ENCODE results near the gene TNPO2.
A peak's percentile ranks its signal among the peaks of the same experiment; 100 is the strongest.
"Not testable (repeated sequence)": the region's sequence is repeated elsewhere in the genome, so short reads cannot be mapped to it uniquely, and the experiment has no call there.

TNPO2 gene

GRCh38 chr19:12736995-12737834, 13.5 kb upstream of the TNPO2 start, which contains the start of gene GET3:
Gene GET3 (plus strand): TSS chr19:12737497. CDS start chr19:12737506, 9 bp downstream.
- peak; percentile 67 for DNase-seq

- DNase-seq: no peak
Measured at GRCh38 chr19:12733369-12734214, 9.9 kb upstream of the TNPO2 start.

DNA sequence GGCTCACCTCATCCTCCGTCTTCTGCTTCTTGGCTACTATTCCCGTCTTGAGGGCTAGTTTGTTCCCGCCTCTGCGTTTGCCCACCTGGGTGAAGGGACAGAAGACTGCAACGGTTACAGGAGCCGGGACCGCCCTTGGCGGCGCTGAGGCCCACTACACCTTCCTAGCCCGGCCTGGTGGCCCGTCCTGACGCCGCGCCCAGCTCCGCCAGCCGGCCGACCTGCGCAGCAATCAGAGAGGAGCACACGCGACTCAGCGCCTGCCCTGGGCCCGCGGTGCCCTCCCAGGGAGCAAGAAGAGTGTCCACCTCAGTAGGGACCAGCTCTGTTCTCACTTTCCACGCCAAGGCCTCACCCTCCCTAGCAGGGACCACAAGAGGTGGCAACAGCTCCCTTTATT, 7.6 kb upstream of the TNPO2 start:
- DNase-seq: no peak

DNA sequence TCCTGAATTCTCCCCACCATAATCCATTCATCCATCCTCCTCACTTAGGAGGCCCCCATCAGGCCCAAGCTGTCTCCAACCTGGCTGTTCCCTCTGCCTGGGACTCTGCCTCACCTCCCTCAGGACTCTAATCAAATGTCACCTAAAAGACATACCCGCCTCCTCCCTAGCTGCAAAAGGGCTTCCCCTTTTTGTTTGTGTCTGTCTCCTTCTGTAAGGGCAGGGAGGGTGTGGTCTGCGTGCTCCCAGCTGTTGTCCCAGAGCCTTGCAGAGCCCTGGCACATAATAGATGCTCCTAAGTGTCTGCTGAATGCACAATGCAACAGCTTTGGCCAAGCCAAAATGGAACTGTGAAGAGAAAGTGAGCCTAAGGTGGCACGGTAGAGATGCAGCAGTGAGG, 6.3 kb upstream of the TNPO2 start:
- no peak for DNase-seq

- DNase-seq: no peak
Measured at GRCh38 chr19:12727745-12728433, 4.2 kb upstream of the TNPO2 start.

DNA sequence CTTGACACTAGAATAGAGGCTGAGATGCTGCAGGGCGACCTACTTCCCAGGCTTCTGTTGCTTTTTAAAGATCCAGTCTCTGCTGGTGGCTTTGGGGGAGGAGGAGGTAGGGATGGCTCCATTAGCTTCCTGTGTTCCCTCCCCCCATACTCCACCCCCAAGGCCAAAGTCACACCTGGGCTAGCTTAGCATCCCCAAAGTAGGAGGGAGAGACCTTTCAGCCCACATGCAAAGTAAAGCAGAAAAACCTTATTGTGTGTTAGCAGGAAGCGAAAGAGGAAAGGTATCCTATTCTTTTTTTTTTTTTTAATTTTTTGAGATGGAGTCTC, 3.2 kb upstream of the TNPO2 start:
- DNase-seq: no peak

DNA sequence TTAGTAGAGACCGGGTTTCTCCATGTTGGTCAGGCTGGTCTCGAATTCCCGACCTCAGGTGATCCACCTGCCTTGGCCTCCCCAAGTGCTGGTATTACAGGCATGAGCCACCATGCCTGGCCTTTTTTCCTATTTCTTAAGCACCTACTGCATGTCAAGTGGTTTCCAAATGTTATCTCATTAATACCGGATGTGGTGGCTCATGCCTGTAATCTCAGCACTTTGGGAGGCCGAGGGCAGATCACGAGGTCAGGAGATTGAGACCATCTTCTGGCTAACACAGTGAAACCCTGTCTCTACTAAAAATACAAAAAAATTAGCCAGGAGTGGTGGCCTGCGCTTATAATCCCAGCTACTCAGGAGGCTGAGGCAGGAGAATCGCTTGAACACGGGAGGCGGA, 1.9 kb upstream of the TNPO2 start:
- not testable (repeated sequence) for DNase-seq

- DNase-seq: no peak
Measured at GRCh38 chr19:12723381-12723640, 421 bp downstream of the TNPO2 start.

DNA sequence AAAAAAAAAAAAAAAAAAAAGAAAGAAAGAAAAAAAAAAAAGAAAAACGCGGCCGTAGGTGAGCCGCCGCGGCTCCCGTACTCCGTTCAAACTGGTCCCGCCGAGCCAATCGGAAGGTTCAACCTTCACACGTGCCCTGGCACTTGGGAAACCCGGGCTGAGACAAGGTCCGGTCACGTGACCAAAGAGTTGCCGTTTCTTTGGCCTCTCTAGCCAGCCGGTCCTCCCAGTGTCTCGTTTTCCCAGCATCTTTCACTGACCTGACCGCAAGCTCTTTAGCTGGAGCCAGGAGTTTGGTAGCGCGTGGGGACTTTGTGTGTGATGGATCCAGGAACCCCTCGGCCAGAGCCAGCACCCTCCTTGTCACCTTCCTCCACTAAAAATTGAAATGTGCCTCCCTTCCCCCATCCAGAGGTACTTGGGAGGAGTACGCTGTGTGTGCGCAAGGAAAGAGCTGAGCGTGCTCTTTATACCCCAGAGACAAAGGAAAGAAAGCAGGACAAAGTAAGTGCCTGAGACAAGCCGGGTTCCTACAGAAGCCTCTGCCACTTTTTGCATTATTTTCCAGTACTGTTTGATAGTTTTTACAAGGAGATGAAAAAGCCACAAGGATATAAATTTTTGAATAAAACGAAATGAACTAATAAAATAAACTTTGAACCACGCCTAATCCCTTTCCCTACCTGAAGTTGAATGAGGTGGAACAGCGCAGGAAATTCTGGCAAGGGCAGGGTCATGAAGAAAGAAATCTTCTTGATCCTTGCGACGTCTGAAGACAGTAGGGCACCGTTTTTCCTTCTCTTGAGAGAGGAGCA, 959 bp downstream of the TNPO2 start:
- DNase-seq: peak; percentile 87

DNA sequence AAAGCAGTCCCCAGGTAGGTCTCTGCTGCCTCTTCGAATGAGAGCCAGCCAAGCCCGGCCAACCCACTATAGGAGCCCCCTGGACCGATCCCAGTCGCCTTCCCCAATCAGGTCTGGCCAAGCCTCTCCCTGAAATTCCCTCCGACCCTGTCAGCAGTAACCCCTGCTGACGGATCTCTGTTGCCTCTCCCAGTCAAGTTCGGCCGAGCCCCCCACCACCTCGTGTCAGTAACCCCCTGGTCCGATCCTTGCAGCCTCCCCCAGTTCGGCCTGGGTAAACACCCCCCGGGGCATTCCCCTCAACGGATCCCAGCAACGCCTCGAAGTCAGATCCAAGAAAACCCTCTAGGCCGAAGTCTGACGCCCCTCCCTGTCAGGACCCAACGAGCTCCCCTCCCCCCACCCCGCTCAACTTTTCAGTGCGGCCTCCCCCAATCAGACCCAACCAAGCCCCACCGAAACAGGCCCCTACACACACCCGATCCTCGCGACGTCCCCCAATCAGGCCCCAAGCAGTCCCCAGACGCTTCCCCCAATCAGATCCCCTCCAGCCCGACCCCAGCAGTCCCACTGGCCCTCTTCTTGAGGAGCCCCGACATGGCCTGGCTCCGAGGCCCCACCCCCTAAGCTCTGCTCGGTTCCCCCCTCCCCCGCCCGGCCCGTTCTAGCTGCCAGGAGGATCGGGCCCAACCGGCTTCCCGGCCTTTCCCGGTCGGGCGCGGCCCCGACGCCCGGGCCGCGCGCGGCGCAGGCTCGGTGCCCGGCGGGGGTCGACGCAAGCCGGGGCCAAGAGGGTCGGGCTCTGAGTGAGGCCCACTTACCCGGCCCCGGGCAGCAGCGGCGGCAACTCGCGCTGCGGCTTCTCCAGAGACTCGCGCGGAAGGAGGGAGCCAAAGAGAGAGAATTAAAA, 1.8 kb downstream of the TNPO2 start:
- DNase-seq: peak; percentile 3

GRCh38 chr19:12720851-12721655, 2.7 kb downstream of the TNPO2 start:
- DNase-seq: peak; percentile 14

DNA sequence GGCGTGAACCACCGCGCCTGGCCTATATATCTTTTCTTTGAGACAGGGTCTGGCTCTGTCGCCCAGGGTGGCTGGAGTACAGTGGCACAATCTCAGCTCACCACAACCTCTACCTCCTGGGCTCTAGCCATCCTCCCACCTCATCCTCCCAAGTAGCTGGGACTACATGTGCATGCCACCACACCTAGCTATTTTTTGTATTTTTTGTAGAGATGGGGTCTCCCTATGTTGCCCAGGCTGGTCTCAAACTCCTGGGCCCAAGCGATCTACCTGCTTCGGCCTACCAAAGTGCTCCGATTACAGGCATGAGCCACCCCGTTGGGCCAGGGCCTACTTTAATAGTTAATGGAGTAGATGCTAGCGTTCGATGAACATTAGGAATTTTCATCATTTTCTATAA, 3.4 kb downstream of the TNPO2 start:
- DNase-seq: no peak

DNA sequence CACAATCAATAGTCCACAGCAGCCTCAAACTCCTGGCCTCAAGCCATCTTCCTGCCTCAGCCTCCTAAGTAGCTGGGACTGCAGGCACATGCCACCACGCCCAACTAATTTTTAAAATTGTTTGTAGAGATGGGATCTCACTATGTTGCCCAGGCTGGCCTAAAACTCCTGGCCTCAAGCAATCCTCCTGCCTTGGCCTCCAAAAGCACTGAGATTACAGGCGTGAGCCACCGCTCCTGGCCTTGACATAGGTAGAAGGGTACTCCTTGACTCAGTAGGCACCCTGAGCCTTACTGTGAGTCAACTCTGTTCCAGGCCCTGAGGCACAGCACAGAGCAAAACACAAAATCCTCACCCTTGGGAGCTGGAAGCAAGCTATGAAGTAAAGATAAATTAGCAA, 7.8 kb downstream of the TNPO2 start:
- no peak for DNase-seq

GRCh38 chr19:12715102-12715501, 8.6 kb downstream of the TNPO2 start:
- DNase-seq: no peak

DNA sequence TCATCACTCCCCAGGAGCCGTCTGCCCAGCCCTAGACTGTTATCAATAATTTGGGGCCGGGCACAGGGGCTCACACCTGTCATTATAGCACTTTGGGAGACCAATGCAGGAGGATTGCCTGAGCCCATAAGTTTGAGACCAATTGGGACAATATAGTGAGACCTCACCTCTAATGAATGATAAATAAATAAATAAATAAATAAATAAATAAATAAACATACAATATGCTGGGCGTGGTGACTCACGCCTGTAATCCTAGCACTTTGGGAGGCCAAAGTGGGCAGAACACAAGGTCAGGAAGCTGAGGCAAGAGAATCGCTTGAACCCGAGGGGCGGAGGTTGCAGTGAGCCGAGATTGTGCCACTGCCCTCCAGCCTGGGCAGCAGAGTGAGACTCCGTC, 10.4 kb downstream of the TNPO2 start:
- DNase-seq: not testable (repeated sequence)

DNA sequence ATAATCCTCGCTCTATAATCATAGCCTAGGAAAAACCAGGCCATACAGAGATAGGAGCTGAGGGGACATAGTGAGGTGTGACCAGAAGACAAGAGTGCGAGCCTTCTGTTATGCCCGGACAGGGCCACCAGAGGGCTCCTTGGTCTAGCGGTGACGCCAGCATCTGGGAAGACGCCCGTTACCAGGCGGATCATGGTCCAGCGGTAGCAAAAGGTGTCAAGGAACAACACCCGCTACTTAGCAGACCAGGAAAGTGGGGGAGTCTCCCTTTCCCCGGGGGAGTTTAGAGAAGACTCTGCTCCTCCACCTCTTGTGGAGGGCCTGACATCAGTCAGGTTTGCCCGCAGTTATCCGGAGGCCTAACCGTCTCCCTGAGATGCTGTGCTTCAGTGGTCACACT, 11.7 kb downstream of the TNPO2 start:
- DNase-seq: not testable (repeated sequence)

DNA sequence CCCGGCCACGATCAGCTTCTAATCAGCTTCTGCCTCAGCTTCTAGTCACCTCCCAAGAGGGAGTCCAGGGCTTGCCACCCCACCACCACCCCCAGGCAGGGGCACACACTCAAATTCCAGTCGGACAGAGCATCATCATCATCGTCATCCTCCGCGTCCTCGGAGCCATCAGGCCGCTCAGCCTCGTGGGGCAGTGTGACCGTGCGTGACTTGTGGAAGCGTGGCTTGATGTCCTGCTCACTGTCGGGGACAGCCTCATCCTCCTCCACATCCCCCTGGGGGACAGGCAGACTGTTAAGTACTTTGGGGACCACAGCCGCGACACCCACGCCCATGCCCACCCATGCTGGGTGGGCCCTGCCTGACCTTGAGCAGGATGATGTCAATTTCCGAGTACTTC, 12.5 kb downstream of the TNPO2 start:
- DNase-seq: no peak

DNA sequence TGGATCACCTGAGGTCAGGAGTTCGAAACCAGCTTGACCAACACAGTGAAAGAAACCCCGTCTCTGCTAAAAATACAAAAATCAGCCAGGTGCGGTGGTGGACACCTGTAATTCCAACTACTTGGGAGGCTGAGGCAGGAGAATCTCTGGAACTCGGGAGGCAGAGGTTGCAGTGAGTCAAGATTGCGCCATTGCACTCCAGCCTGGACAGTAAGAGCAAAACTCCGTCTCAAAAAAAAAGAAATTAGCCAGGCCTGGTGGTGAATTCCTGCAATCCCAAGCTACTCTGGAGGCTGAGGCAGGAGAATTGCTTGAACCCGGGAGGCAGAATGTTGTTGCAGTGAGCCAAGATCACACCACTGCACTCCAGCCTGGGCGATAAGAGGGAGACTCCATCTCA, 15.1 kb downstream of the TNPO2 start:
- DNase-seq: no peak

DNA sequence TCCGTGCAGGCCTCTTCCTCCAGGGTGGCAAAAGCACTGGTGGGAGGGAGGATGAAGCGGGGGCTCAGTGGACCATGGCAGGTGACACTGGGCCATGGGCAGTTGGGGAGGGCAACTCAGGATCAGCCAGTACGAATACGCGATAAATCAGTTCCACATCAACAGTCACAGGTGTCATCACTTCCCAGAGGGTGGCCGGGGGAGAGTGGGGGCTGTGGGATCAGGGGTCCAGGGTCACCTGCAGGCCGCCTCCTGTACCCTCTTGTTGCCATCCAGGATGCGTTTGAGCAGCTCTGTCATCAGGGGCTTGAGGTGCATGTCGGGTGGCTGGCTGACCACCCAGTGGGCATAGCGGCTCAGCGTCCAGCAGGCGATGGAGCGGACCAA, 17.4 kb downstream of the TNPO2 start:
- no peak for DNase-seq

DNA sequence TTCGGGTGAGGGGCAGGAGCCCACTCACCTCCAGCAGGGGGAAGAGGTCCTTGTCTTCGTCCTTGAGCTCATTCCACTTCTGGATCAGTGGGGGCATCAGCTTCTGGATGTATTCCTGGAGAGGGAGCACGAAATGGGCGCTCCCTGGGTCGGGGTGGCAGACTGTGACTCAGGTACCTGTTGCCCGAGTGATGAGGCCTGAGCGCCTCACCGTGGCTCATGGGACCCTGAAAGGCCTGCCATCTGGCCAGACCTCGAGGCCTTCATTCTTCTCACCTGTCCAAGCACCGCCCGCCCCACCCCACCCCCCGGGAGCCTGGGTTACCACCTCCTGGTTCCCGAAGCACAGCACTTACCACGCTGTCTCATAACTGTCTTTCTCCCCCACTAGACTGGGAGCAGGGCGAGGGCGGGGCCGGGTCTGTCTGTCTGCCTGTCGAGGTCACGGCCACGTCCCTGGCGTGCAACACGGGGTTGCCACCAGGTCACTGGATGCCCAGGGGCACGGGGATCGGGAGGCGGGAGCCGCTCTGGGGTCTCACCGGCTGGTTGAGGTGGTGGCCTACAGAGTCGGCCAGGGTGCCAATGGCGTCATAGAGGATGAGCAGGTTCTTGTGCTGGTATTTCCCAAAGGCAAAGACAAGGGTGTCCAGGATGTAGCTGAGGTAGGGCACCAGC, 17.9 kb downstream of the TNPO2 start:
- no peak for DNase-seq
